IMR-90 (cell line): ENCODE results near the gene SNX3.

ENCODE experiments used
- CEBPB ChIP-seq: IDR thresholded peaks from 2 replicates; pipeline ENCODE4 v1.6.1; 2012; ENCODE audit warnings: low read depth, low read length, improper control_type of control experiment
- CHD1 ChIP-seq: IDR thresholded peaks from 2 replicates; pipeline ENCODE4 v1.6.1; 2012; ENCODE audit warnings: low read depth, low read length, improper control_type of control experiment
- CTCF ChIP-seq: conservative IDR thresholded peaks from 2 replicates; pipeline ENCODE4 v1.5.1; 2012; ENCODE audit warnings: mild to moderate bottlenecking, low read depth, low read length, improper control_type of control experiment
- MAFK ChIP-seq: IDR thresholded peaks from 2 replicates; pipeline ENCODE4 v1.6.1; 2012; ENCODE audit warnings: low read depth, low read length, improper control_type of control experiment
- MAZ ChIP-seq: IDR thresholded peaks from 2 replicates; pipeline ENCODE4 v1.6.1; 2012; ENCODE audit warnings: low read depth, mild to moderate bottlenecking, low read length, improper control_type of control experiment, moderate library complexity, borderline replicate concordance
- MXI1 ChIP-seq: IDR thresholded peaks from 2 replicates; pipeline ENCODE4 v1.6.1; 2012; ENCODE audit warnings: low read depth, mild to moderate bottlenecking, low read length, moderate library complexity, borderline replicate concordance
- POLR2A ChIP-seq: IDR thresholded peaks from 2 replicates; pipeline ENCODE4 v1.6.1; 2012; ENCODE audit warnings: mild to moderate bottlenecking, low read depth, low read length
- RAD21 ChIP-seq: IDR thresholded peaks from 2 replicates; pipeline ENCODE4 v1.6.1; 2012; ENCODE audit warnings: low read length, improper control_type of control experiment
- RCOR1 ChIP-seq: IDR thresholded peaks from 2 replicates; pipeline ENCODE4 v1.6.1; 2012; ENCODE audit warnings: mild to moderate bottlenecking, low read length, improper control_type of control experiment; ENCODE audit not compliant: insufficient replicate concordance
- RFX5 ChIP-seq: IDR thresholded peaks from 2 replicates; pipeline ENCODE4 v1.8.0; 2012; ENCODE audit warnings: low read depth, mild to moderate bottlenecking, low read length, moderate library complexity
- TF ChIP-seq, protein P1 (sequence below): fragments of 150-350 bp; IDR thresholded peaks from 2 replicates; pipeline ENCODE4 v1.6.1; 2017; ENCODE audit warnings: mild to moderate bottlenecking, antibody characterized with exemption, low read length, low read depth

GRCh38 chr6:108187519-108187918 is 73.3 kb downstream of the SNX3 start:
- TF ChIP-seq CTCF, result no peak
- TF ChIP-seq CHD1, result no peak
- no peak for TF ChIP-seq RCOR1
- no peak for TF ChIP-seq MXI1
- TF ChIP-seq RAD21, result no peak
- TF ChIP-seq RFX5, result no peak
- no peak for TF ChIP-seq MAZ
- no peak for TF ChIP-seq MAFK
- TF ChIP-seq POLR2A, result no peak
- TF ChIP-seq, protein P1, sequence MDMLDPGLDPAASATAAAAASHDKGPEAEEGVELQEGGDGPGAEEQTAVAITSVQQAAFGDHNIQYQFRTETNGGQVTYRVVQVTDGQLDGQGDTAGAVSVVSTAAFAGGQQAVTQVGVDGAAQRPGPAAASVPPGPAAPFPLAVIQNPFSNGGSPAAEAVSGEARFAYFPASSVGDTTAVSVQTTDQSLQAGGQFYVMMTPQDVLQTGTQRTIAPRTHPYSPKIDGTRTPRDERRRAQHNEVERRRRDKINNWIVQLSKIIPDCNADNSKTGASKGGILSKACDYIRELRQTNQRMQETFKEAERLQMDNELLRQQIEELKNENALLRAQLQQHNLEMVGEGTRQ, result no peak
- TF ChIP-seq CEBPB, result no peak
